Spleen (tissue), 7 donors: ENCODE results near the gene MRPL36.

ENCODE experiments used
- CTCF ChIP-seq, 11 experiments: fragments of 200-600 bp in 7 of 11; fragments of 450-650 bp in 4 of 11; sonication (generic) in 4 of 11; IDR thresholded peaks in 8 of 11; conservative IDR thresholded peaks in 3 of 11; 1 replicate in 7 of 11; 2 replicates in 4 of 11; pipeline versions ENCODE4 v1.4.0 to v1.8.0; 2016 to 2021; ENCODE audit warnings: antibody characterized with exemption in 11 of 11, inconsistent platforms in 4 of 11, mild to moderate bottlenecking in 1 of 11
- POLR2AphosphoS5 ChIP-seq, 3 donors: sonication (generic); formaldehyde crosslinking; IDR thresholded peaks; one replicate each; pipeline ENCODE4 v1.5.1; 2017; ENCODE audit warnings: antibody characterized with exemption in 3 of 3
- donor health status: DM: no; HTN: no; CAD: no; lungs with moderate emphysema.
- donor health status: DM: no; HTN: no; CAD: no.
- donor health status: DM: no; HTN: no; CAD: no.

GRCh38 chr5:1762883-1763547, 36.6 kb downstream of the MRPL36 start:
- TF ChIP-seq POLR2AphosphoS5 (IDR thresholded peaks at IDR 0.05) = no peak
- TF ChIP-seq CTCF (IDR thresholded peaks at IDR 0.05 in 8 of 11, conservative IDR thresholded peaks at IDR 0.05 in 3 of 11) = no peak
